Activated CD4-positive, alpha-beta T cell treated with anti-CD3 and anti-CD28 coated beads for 36 hours (primary cell): Measurements from ENCODE around the gene NECAB2. TPM values are rescaled to one million over a fixed set of nuclear protein-coding genes. Genes with fewer than 3 reads are reported as not detected.

Experiments used
- ATAC-seq: fragments of 200-7000 bp; cut with Tn5 transposase; one replicate; pipeline ENCODE4 v1.10.0; 2021; ENCODE audit warnings: mild to moderate bottlenecking, moderate library complexity
- CTCF ChIA-PET: fragments of 350-600 bp; sonication (Branson Sonifier 250); formaldehyde crosslinking; loops from one replicate; lab custom pipeline; 2021; ENCODE audit warnings: antibody characterized with exemption; lab: Charles Lee
- POLR2A ChIA-PET: fragments of 350-600 bp; sonication (Branson Sonifier 250); formaldehyde crosslinking; loops from one replicate; lab custom pipeline; 2021; ENCODE audit warnings: antibody characterized with exemption, inconsistent platforms; lab: Charles Lee
- DNase-seq: peaks from one replicate; pipeline ENCODE4 v3.0.0-alpha.2; 2020
- H3K27ac Mint-ChIP-seq: one replicate; pipeline ENCODE4 v1.8.0; 2021; ENCODE audit warnings: mixed read lengths
- H3K27me3 Mint-ChIP-seq: one replicate; pipeline ENCODE4 v1.8.0; 2021; ENCODE audit warnings: mixed read lengths
- H3K36me3 Mint-ChIP-seq: one replicate; pipeline ENCODE4 v1.8.0; 2021; ENCODE audit warnings: low read depth, mixed read lengths
- H3K4me1 Mint-ChIP-seq: one replicate; pipeline ENCODE4 v1.8.0; 2021; ENCODE audit warnings: mixed read lengths
- H3K4me3 Mint-ChIP-seq: one replicate; pipeline ENCODE4 v1.8.0; 2021; ENCODE audit warnings: mild to moderate bottlenecking, moderate library complexity, mixed read lengths
- H3K9me3 Mint-ChIP-seq: one replicate; pipeline ENCODE4 v1.8.0; 2021; ENCODE audit warnings: low read depth, mixed read lengths
- intact Hi-C, 2 experiments: fragments of 100-400 bp; cut with DNase I in 1 of 2; cut with micrococcal nuclease in 1 of 2; formaldehyde crosslinking; loops; one replicate each; pipeline versions ENCODE4 v1.14.2 to v1.15.1; 2022 to 2024; cut with DNase I, micrococcal nuclease
- total RNA-seq, 2 experiments: library from RNA; stranded (reverse); gene quantifications; one replicate each; pipeline ENCODE4 v1.2.3, GENCODE V29; 2021

The NECAB2 gene
- total RNA-seq, 2 experiments from 2014 or later = not detected

- H3K4me1 Mint-ChIP-seq = no peaks in the 10 kb centered on the region
- ChIA-PET POLR2A (no interaction called here), CTCF (no interaction called here)
- no peak overlapping the region for H3K4me3 Mint-ChIP-seq
- ATAC-seq (no peak), DNase-seq (no peak)
- H3K27ac Mint-ChIP-seq = no peak overlapping the region
- intact Hi-C loops = no loop called here
- H3K36me3 Mint-ChIP-seq = no peaks in the 10 kb centered on the region
- H3K27me3 Mint-ChIP-seq = peaks cover 1% of the 10 kb centered on the region
- H3K9me3 Mint-ChIP-seq = no peaks in the 10 kb centered on the region
Observed at GRCh38 chr16:84001726-84002125, 33.7 kb downstream of the NECAB2 start.

GRCh38 chr16:84003038-84003437 is 35.0 kb downstream of the NECAB2 start:
- DNase-seq = no peak
- ChIA-PET CTCF (no interaction called here), POLR2A (no interaction called here)
- Mint-ChIP-seq H3K27me3 (peaks cover 1% of the 10 kb centered on the region), H3K27ac (no peak overlapping the region), H3K4me3 (no peak overlapping the region), H3K4me1 (no peaks in the 10 kb centered on the region), H3K9me3 (no peaks in the 10 kb centered on the region), H3K36me3 (no peaks in the 10 kb centered on the region)
- ATAC-seq = no peak
- intact Hi-C loops = no loop called here

GRCh38 chr16:84004442-84004841 is 36.4 kb downstream of the NECAB2 start:
- no peak overlapping the region for H3K4me3 Mint-ChIP-seq
- no peaks in the 10 kb centered on the region for H3K9me3 Mint-ChIP-seq
- intact Hi-C loops = no loop called here
- H3K27ac Mint-ChIP-seq = no peak overlapping the region
- ATAC-seq (no peak), DNase-seq (no peak)
- H3K4me1 Mint-ChIP-seq = no peaks in the 10 kb centered on the region
- peaks cover 1% of the 10 kb centered on the region for H3K27me3 Mint-ChIP-seq
- ChIA-PET POLR2A (no interaction called here), CTCF (no interaction called here)
- H3K36me3 Mint-ChIP-seq = no peaks in the 10 kb centered on the region

DNA sequence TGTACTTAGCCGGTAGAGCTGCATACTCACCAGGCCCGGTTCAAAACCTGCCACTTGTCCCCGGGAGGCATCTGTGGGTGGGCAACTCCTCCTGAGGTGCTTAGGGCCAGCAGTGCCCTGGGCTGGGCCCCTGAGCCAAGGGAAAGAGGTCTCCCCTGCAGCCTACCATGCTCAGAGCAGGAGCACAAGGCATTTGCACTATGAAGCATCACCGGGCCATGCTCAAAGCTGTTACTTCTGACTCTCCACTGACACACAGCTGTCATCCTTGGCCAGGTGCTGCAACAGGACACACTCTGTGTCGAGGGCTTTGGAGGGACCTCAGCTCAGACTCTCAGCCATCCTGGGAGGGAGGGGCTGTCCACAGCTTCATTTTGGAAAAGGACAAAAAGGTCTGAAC is 37.3 kb downstream of the NECAB2 start:
- ATAC-seq (no peak), DNase-seq (no peak)
- H3K36me3 Mint-ChIP-seq = no peaks in the 10 kb centered on the region
- no peaks in the 10 kb centered on the region for H3K4me1 Mint-ChIP-seq
- no peak overlapping the region for H3K27ac Mint-ChIP-seq
- intact Hi-C loops = no loop called here
- CTCF ChIA-PET = no interaction called here
- POLR2A ChIA-PET = no interaction called here
- H3K9me3 Mint-ChIP-seq = no peaks in the 10 kb centered on the region
- H3K4me3 Mint-ChIP-seq = no peak overlapping the region
- H3K27me3 Mint-ChIP-seq = peaks cover 1% of the 10 kb centered on the region

DNA sequence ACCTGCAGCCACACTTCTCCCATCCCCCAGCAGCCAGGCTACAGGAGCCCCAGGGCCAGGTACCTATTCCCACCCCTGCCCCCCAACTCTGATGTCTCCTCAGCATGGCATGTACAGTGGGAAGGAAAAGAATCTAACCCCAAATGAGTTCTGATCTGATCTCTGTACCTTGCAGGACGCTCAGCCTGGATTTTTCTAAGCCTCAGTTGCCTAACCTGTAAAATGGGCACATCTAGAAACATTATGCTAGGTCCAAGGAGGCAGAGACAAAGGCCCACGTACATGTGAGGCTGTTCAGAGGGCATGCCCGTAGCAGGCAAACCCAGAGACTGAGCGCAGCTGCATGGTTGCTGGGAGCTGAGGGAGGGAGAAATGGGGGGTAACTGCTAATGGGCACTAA is 39.5 kb downstream of the NECAB2 start:
- Mint-ChIP-seq H3K36me3 (no peaks in the 10 kb centered on the region), H3K4me3 (no peak overlapping the region), H3K4me1 (no peaks in the 10 kb centered on the region), H3K9me3 (no peaks in the 10 kb centered on the region), H3K27ac (no peak overlapping the region), H3K27me3 (peaks cover 1% of the 10 kb centered on the region)
- DNase-seq = no peak
- intact Hi-C loops = no loop called here
- ATAC-seq = no peak
- ChIA-PET POLR2A (no interaction called here), CTCF (no interaction called here)

DNA sequence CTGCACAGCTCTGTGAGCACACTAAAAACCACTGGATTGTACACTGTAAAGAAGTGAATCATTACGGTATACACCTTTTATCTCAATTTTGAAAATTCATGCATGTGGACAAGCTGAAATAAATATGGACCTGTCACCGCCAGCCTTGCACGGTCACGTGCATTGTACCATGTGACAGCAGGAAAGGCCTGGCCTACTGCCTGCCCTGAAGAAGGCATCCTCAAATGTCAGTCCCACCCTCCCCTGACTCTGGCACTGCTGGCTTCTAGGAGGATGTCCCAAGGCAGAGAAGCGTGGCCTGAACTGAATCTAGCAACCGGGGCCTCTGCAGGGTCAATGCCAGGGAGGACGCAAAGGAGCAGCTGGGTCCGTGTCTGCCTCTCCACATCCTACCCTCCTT is 39.9 kb downstream of the NECAB2 start:
- H3K27me3 Mint-ChIP-seq = peaks cover 1% of the 10 kb centered on the region
- no peak overlapping the region for H3K27ac Mint-ChIP-seq
- CTCF ChIA-PET = no interaction called here
- H3K4me1 Mint-ChIP-seq = no peaks in the 10 kb centered on the region
- POLR2A ChIA-PET = no interaction called here
- H3K36me3 Mint-ChIP-seq = no peaks in the 10 kb centered on the region
- no peak for DNase-seq
- no peak overlapping the region for H3K4me3 Mint-ChIP-seq
- ATAC-seq = no peak
- no peaks in the 10 kb centered on the region for H3K9me3 Mint-ChIP-seq
- intact Hi-C loops = no loop called here

GRCh38 chr16:84009282-84009681 is 41.2 kb downstream of the NECAB2 start:
- H3K4me3 Mint-ChIP-seq = no peak overlapping the region
- peaks cover 1% of the 10 kb centered on the region for H3K27me3 Mint-ChIP-seq
- ATAC-seq (no peak), DNase-seq (no peak)
- intact Hi-C loops = no loop called here
- H3K9me3 Mint-ChIP-seq = no peaks in the 10 kb centered on the region
- H3K4me1 Mint-ChIP-seq = peaks cover 4% of the 10 kb centered on the region
- no peaks in the 10 kb centered on the region for H3K36me3 Mint-ChIP-seq
- POLR2A ChIA-PET = no interaction called here
- CTCF ChIA-PET = no interaction called here
- H3K27ac Mint-ChIP-seq = no peak overlapping the region

DNA sequence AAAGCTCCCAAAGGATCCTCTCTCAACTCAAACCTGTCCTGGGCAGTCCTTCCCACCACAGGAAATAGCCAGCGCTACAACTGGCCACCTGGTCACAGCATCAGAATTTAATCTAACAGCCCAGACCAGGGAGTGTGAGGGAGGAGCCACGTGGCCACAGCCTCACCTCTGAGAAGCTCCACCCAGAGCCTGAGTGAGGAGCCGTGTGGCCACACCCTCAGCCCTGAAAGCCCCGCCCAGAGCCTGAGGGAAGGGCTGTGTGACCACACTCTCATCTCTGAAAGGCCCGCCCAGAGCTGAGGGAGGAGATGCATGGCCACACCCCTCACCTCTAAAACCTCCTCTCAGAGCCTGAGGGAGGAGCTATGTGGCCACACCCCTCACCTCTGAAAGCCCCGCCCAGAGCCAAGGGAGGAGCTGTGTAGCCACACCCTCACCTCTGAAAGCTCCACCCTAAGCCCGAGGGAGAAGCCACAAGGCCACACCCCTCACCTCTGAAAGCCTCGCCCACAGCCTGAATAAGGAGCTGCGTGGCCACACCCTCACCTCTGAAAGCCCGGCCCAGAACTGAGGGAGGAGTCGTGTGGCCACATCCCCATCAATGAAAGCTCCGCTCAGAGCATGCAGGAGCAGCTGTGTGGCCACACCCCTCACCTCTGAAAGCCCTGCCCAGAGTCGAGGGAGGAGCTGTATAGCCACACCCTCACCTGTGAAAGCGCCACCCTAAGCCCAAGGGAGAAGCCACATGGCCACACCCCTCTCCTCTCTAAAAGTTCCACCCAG is 45.9 kb downstream of the NECAB2 start:
- no peak overlapping the region for H3K27ac Mint-ChIP-seq
- POLR2A ChIA-PET = interaction anchor here (0.6 kb wide), 1 partner anchor 173 kb away, joined by 3 read pairs; the partner anchor contains the start of gene TAF1C
- CTCF ChIA-PET = interaction anchor here (1.0 to 1.5 kb wide), 5 partner anchors 51 to 71 kb away, joined by 3 to 10 read pairs (median 5); partner anchors contain the start of gene OSGIN1
- H3K9me3 Mint-ChIP-seq = peaks cover 4% of the 10 kb centered on the region
- ATAC-seq (peak; percentile 90), DNase-seq (peak; percentile 91)
- H3K27me3 Mint-ChIP-seq = no peaks in the 10 kb centered on the region
- no peak overlapping the region for H3K4me3 Mint-ChIP-seq
- H3K4me1 Mint-ChIP-seq = peaks cover 9% of the 10 kb centered on the region
- intact Hi-C loops = loop anchor here in 1 of 2 experiments (1.0 kb wide), 4 partner anchors 61 to 490 kb away; partner anchors contain the start of genes HSBP1, MEAK7 and OSGIN1
- peaks cover 2% of the 10 kb centered on the region for H3K36me3 Mint-ChIP-seq

DNA sequence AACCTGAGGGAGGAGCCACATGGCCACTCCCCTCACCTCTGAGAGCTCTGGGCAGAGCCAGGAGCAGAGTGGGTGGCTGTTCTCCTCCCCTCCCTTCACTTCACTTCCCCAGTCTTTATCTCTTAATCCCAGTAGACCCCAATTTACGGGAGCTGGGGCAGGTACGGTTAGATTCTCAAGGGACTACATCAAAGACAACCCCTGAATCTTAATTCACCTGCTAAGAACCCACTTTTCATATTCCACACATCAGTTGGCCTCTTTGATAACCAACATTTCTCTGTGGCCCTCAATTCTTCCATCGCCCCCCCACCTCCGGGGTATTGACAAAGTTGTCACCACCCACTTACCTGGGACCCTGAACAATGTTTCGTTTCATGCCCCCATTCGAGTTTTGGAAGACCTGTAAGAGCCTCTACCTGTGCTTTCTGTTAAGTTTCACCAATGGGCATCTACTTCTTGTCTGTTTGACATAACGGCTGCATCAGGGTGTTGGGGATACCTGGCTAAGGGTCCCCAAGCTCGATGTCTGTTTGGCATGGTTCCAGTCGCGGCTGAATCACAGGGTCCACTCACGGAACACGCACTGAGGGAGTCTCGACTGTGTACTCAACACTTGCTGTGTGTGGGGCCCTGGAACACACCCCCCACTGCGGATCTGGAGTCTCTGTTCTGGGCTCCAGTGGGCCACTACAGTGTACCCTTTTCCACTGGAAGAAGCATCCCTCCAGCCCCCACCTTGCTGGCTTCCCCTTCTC is 46.7 kb downstream of the NECAB2 start:
- DNase-seq = no peak
- Mint-ChIP-seq H3K27ac (no peak overlapping the region), H3K27me3 (no peaks in the 10 kb centered on the region), H3K4me3 (no peak overlapping the region), H3K9me3 (peaks cover 4% of the 10 kb centered on the region), H3K4me1 (peaks cover 9% of the 10 kb centered on the region), H3K36me3 (peaks cover 2% of the 10 kb centered on the region)
- ATAC-seq = no peak
- CTCF ChIA-PET = interaction anchor here (1.1 to 1.5 kb wide), 4 partner anchors 55 to 70 kb away, joined by 3 to 10 read pairs (median 5); partner anchors contain the start of gene OSGIN1
- POLR2A ChIA-PET = no interaction called here
- intact Hi-C loops = loop anchor here in 1 of 2 experiments (1.0 kb wide), 4 partner anchors 61 to 490 kb away; partner anchors contain the start of genes HSBP1, MEAK7 and OSGIN1

- intact Hi-C loops = no loop called here
- ChIA-PET CTCF (no interaction called here), POLR2A (no interaction called here)
- ATAC-seq (no peak), DNase-seq (no peak)
- Mint-ChIP-seq H3K4me1 (peaks cover 9% of the 10 kb centered on the region), H3K27me3 (no peaks in the 10 kb centered on the region), H3K27ac (no peak overlapping the region), H3K9me3 (peaks cover 4% of the 10 kb centered on the region), H3K36me3 (peaks cover 2% of the 10 kb centered on the region), H3K4me3 (no peak overlapping the region)
Observed at GRCh38 chr16:84015399-84015798, 47.4 kb downstream of the NECAB2 start.

GRCh38 chr16:84016477-84016876 is 48.4 kb downstream of the NECAB2 start:
- Mint-ChIP-seq H3K27ac (no peak overlapping the region), H3K9me3 (peaks cover 7% of the 10 kb centered on the region), H3K4me1 (peaks cover 9% of the 10 kb centered on the region), H3K27me3 (no peaks in the 10 kb centered on the region), H3K36me3 (peaks cover 2% of the 10 kb centered on the region), H3K4me3 (no peak overlapping the region)
- POLR2A ChIA-PET = no interaction called here
- intact Hi-C loops = no loop called here
- ATAC-seq = no peak
- CTCF ChIA-PET = no interaction called here
- no peak for DNase-seq
